Mesenchymal stem cell (in vitro differentiated cells and primary cell): ENCODE data around the gene APLN.

ENCODE experiments used
- DNase-seq: peaks from one replicate; pipeline ENCODE4 v3.0.0-alpha.2; 2013
- H2AFZ ChIP-seq: one replicate; pipeline ENCODE4 v1.6.1; 2013; ENCODE audit warnings: low read depth, mild to moderate bottlenecking, control low read depth, inconsistent platforms, low read length, moderate library complexity
- H2AK5ac ChIP-seq: 2 replicates; pipeline ENCODE4 v1.6.1; 2013; ENCODE audit warnings: low read length, moderate library complexity, mild to moderate bottlenecking, inconsistent platforms; ENCODE audit not compliant: severe bottlenecking
- H2BK120ac ChIP-seq: one replicate; pipeline ENCODE4 v1.6.1; 2013; ENCODE audit warnings: low read depth, mild to moderate bottlenecking, inconsistent platforms, low read length, moderate library complexity
- H2BK12ac ChIP-seq, 2 experiments: one replicate each; pipeline ENCODE4 v1.6.1; 2013; ENCODE audit warnings: inconsistent platforms in 2 of 2, low read length in 2 of 2, mild to moderate bottlenecking in 2 of 2, moderate library complexity in 2 of 2, control low read depth in 1 of 2
- H2BK15ac ChIP-seq: one replicate; pipeline ENCODE4 v1.6.1; 2013; ENCODE audit warnings: mild to moderate bottlenecking, low read depth, inconsistent platforms; ENCODE audit not compliant: poor library complexity, severe bottlenecking
- H2BK5ac ChIP-seq: 2 replicates; pipeline ENCODE4 v1.6.1; 2013; ENCODE audit warnings: low read depth, mild to moderate bottlenecking, low read length, control low read depth, inconsistent platforms; ENCODE audit not compliant: poor library complexity, severe bottlenecking
- H3K14ac ChIP-seq, 2 experiments: one replicate each; pipeline ENCODE4 v1.6.1; 2013; ENCODE audit warnings: inconsistent platforms in 2 of 2, low read length in 2 of 2, control low read depth in 1 of 2, mild to moderate bottlenecking in 1 of 2, moderate library complexity in 1 of 2
- H3K18ac ChIP-seq, 2 experiments: one replicate each; pipeline ENCODE4 v1.6.1; 2013; ENCODE audit warnings: inconsistent platforms in 2 of 2, low read length in 2 of 2, control low read depth in 1 of 2, low read depth in 1 of 2, mild to moderate bottlenecking in 1 of 2
- H3K23ac ChIP-seq, 2 experiments: one replicate each; pipeline ENCODE4 v1.6.1; 2013; ENCODE audit warnings: inconsistent platforms in 2 of 2, low read length in 2 of 2, mild to moderate bottlenecking in 2 of 2, moderate library complexity in 2 of 2, control low read depth in 1 of 2
- H3K27ac ChIP-seq: 2 replicates; pipeline ENCODE4 v1.5.1; 2013; ENCODE audit warnings: mild to moderate bottlenecking, moderate library complexity, low read length, control low read depth, inconsistent platforms; ENCODE audit not compliant: poor library complexity, severe bottlenecking
- H3K27me3 ChIP-seq, 2 experiments: 2 replicates each; pipeline versions ENCODE4 v1.6.1 to v1.7.0; 2013; ENCODE audit warnings: low read length in 2 of 2, mild to moderate bottlenecking in 2 of 2, moderate library complexity in 2 of 2, control low read depth in 1 of 2, inconsistent platforms in 1 of 2; ENCODE audit not compliant: control insufficient read depth in 1 of 2, insufficient read depth in 1 of 2
- H3K36me3 ChIP-seq, 2 experiments: 2 replicates each; pipeline versions ENCODE4 v1.6.1 to v1.7.0; 2013; ENCODE audit warnings: low read length in 2 of 2, control low read depth in 1 of 2, inconsistent platforms in 1 of 2, low read depth in 1 of 2, mild to moderate bottlenecking in 1 of 2; ENCODE audit not compliant: insufficient read depth in 2 of 2, control insufficient read depth in 1 of 2
- H3K4ac ChIP-seq, 2 experiments: one replicate each; pipeline ENCODE4 v1.6.1; 2013; ENCODE audit warnings: inconsistent platforms in 2 of 2, low read length in 2 of 2, mild to moderate bottlenecking in 2 of 2, moderate library complexity in 2 of 2, control low read depth in 1 of 2, low read depth in 1 of 2
- H3K4me1 ChIP-seq: 2 replicates; pipeline ENCODE4 v1.6.1; 2013; ENCODE audit warnings: low read depth, low read length, control low read depth; ENCODE audit not compliant: control insufficient read depth, insufficient read depth
- H3K4me2 ChIP-seq: 2 replicates; pipeline ENCODE4 v1.6.1; 2013; ENCODE audit warnings: low read length, mild to moderate bottlenecking, inconsistent platforms; ENCODE audit not compliant: poor library complexity, severe bottlenecking
- H3K4me3 ChIP-seq, 2 experiments: 2 replicates each; pipeline versions ENCODE4 v1.5.1 to v1.7.0; 2013; ENCODE audit warnings: low read length in 2 of 2, mild to moderate bottlenecking in 2 of 2, control low read depth in 1 of 2, low read depth in 1 of 2; ENCODE audit not compliant: insufficient read depth in 1 of 2
- H3K79me1 ChIP-seq: replicated peaks from 2 replicates; pipeline ENCODE4 v1.6.1; 2013; ENCODE audit warnings: mild to moderate bottlenecking, control low read depth, low read length, inconsistent platforms; ENCODE audit not compliant: poor library complexity, severe bottlenecking
- H3K9ac ChIP-seq: 2 replicates; pipeline ENCODE4 v1.7.0; 2013; ENCODE audit warnings: mild to moderate bottlenecking, low read length, moderate library complexity
- H3K9me3 ChIP-seq: 2 replicates; pipeline ENCODE4 v1.7.0; 2013; ENCODE audit warnings: mild to moderate bottlenecking, low read length; ENCODE audit not compliant: control insufficient read depth
- H4K8ac ChIP-seq: one replicate; pipeline ENCODE4 v1.6.1; 2013; ENCODE audit warnings: inconsistent platforms, mild to moderate bottlenecking, low read length, moderate library complexity
- H4K91ac ChIP-seq: one replicate; pipeline ENCODE4 v1.6.1; 2013; ENCODE audit warnings: mild to moderate bottlenecking, low read length, inconsistent platforms
- WGBS: methylation state at CpG from one replicate; pipeline ENCODE4 v1.1.7; 2013; ENCODE audit warnings: mixed read lengths; 5-methylcytosine and 5-hydroxymethylcytosine counted together

APLN gene

GRCh38 chrX:129695535-129695934, 40.8 kb upstream of the APLN start:
- Histone ChIP-seq H3K27me3 (peaks cover 0 to 47% of the 10 kb centered on the region in 2 experiments), H3K9me3 (no peaks in the 10 kb centered on the region), H3K4me3 (no peak overlapping the region), H2BK12ac (no peak overlapping the region), H4K91ac (no peak overlapping the region), H3K27ac (no peak overlapping the region), H2AFZ (no peak overlapping the region), H3K14ac (no peak overlapping the region), H2AK5ac (no peak overlapping the region), H3K9ac (no peak overlapping the region), H3K36me3 (no peaks in the 10 kb centered on the region), H3K4me2 (no peak overlapping the region), H2BK120ac (no peak overlapping the region), H3K23ac (no peak overlapping the region), H4K8ac (no peak overlapping the region), H3K4me1 (no peaks in the 10 kb centered on the region), H2BK5ac (no peak overlapping the region), H3K4ac (no peak overlapping the region), H2BK15ac (no peak overlapping the region), H3K18ac (no peak overlapping the region), H3K79me1 (no peaks in the 10 kb centered on the region)
- DNase-seq, result no peak
- 69% methylated on average over 5 of the region's 6 CpGs for WGBS

DNA sequence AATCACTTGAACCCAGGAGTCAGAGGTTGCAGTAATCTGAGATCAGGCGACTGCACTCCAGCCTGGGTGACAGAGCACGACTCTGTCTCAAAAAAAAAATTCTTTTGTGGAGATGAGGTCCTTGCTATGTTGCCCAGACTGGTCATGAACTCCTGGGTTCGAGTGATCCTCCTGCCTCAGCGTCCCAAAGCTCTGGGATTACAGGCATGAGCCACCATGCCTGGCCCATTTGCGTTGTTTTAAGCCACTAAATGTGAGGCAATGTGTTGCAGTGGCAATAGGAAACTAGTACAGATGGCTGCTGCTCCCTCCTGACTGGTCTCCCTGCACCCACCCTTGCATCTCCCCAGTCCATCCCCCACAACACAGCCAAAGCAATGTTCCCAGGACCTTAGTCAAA, 40.0 kb upstream of the APLN start:
- Histone ChIP-seq H3K23ac (no peak overlapping the region), H4K91ac (no peak overlapping the region), H3K9ac (no peak overlapping the region), H2AFZ (no peak overlapping the region), H3K36me3 (no peaks in the 10 kb centered on the region), H3K14ac (no peak overlapping the region), H2BK120ac (no peak overlapping the region), H2BK12ac (no peak overlapping the region), H3K4ac (no peak overlapping the region), H3K18ac (no peak overlapping the region), H3K79me1 (no peaks in the 10 kb centered on the region), H3K4me1 (no peaks in the 10 kb centered on the region), H4K8ac (no peak overlapping the region), H3K9me3 (no peaks in the 10 kb centered on the region), H3K27me3 (peaks cover 0 to 54% of the 10 kb centered on the region in 2 experiments), H3K27ac (no peak overlapping the region), H3K4me2 (no peak overlapping the region), H2AK5ac (no peak overlapping the region), H2BK15ac (no peak overlapping the region), H2BK5ac (no peak overlapping the region), H3K4me3 (no peak overlapping the region)
- DNase-seq, result no peak
- 89% methylated on average over 5 of the region's 5 CpGs for WGBS

DNA sequence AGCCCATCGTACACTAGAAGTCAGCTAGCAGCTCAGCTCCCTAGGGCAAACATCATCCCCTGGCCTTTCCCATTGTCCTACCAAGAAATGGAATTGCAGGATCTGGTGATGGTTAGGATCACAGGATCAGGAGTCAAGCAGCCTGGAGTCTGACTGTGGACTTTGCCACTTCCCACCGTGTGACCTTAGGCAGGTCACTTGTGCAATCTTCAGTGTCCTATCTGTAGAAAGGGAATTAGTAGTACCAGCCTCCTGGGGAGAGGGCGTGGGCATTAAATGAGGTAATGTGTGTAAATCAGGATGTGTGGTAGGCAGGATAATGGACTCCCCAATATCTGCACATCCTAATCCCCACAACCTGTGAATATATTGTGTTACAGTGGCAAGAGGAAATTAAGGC, 38.6 kb upstream of the APLN start:
- H3K4ac ChIP-seq, result no peak overlapping the region
- no peak overlapping the region for H3K4me3 ChIP-seq
- WGBS, result 100% methylated on average over 1 of the region's 3 CpGs
- H3K79me1 ChIP-seq, result no peaks in the 10 kb centered on the region
- no peak overlapping the region for H3K14ac ChIP-seq
- no peak overlapping the region for H3K9ac ChIP-seq
- no peak overlapping the region for H2BK120ac ChIP-seq
- no peaks in the 10 kb centered on the region for H3K4me1 ChIP-seq
- H3K9me3 ChIP-seq, result no peaks in the 10 kb centered on the region
- no peak overlapping the region for H2AFZ ChIP-seq
- no peak overlapping the region for H2BK5ac ChIP-seq
- no peak overlapping the region for H4K8ac ChIP-seq
- H2AK5ac ChIP-seq, result no peak overlapping the region
- H3K23ac ChIP-seq, result no peak overlapping the region
- H3K4me2 ChIP-seq, result no peak overlapping the region
- H4K91ac ChIP-seq, result no peak overlapping the region
- no peak overlapping the region for H2BK15ac ChIP-seq
- no peak overlapping the region for H3K18ac ChIP-seq
- peaks cover 0 to 65% of the 10 kb centered on the region in 2 experiments for H3K27me3 ChIP-seq
- no peak overlapping the region for H3K27ac ChIP-seq
- no peaks in the 10 kb centered on the region for H3K36me3 ChIP-seq
- no peak overlapping the region for H2BK12ac ChIP-seq
- no peak for DNase-seq

- Histone ChIP-seq H2BK5ac (no peak overlapping the region), H4K8ac (no peak overlapping the region), H3K36me3 (no peaks in the 10 kb centered on the region), H4K91ac (no peak overlapping the region), H2BK15ac (no peak overlapping the region), H3K4me2 (no peak overlapping the region), H2AFZ (no peak overlapping the region), H3K9me3 (no peaks in the 10 kb centered on the region), H3K4me3 (no peak overlapping the region), H3K4ac (no peak overlapping the region), H3K18ac (no peak overlapping the region), H3K27me3 (peaks cover 0 to 51% of the 10 kb centered on the region in 2 experiments), H2BK120ac (no peak overlapping the region), H3K4me1 (no peaks in the 10 kb centered on the region), H3K14ac (no peak overlapping the region), H2BK12ac (no peak overlapping the region), H3K27ac (no peak overlapping the region), H3K23ac (no peak overlapping the region), H3K79me1 (no peaks in the 10 kb centered on the region), H2AK5ac (no peak overlapping the region), H3K9ac (no peak overlapping the region)
- 89% methylated on average over 8 of the region's 10 CpGs for WGBS
- no peak for DNase-seq
Observed at GRCh38 chrX:129690435-129690834, 35.7 kb upstream of the APLN start.
